ENCODE data around the gene NBPF3.
"Not testable (repeated sequence)": the region's sequence is repeated elsewhere in the genome, so short reads cannot be mapped to it uniquely, and the experiment has no call there.

The NBPF3 gene

DNA sequence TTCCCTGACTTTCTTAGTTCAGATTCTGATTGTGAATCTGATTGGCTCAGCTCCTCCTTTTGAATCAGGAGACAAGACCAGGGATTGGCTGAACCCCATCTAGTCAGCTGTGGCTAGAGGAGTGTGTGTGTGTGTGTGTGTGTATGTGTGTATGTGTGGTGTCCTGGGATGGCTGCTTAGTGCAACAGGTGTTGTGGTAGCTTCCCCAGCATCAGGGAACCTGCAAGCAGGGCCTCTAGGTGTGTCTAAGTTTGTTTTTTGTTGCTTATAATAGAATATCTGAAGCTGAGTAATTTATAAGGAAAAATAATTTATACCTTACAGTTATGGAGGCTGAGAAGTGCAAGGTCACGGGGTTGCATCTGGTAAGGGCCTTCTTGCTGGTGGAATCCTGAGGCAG, 56.1 kb downstream of the NBPF3 start:
- no peak for FAIRE-seq

DNA sequence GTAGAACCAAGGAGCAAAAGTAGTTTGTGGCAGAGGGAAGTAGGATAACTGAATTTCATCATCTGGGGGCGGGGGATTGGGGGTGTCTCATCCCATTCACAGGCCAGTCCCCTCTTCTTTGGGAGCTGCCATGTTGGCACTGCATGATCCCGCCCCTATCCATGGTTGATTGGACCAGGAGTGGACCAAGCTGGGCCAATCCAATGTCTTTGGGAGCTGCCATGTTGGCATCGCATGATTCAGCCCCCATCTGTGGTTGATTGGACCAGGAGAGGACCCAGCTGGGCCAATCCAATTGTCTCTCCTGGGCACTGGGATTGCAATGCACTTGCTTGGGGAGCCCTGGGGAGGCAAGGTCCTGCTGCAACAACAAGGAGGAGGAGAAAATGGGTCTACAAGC, 56.9 kb downstream of the NBPF3 start:
- FAIRE-seq, result no peak

DNA sequence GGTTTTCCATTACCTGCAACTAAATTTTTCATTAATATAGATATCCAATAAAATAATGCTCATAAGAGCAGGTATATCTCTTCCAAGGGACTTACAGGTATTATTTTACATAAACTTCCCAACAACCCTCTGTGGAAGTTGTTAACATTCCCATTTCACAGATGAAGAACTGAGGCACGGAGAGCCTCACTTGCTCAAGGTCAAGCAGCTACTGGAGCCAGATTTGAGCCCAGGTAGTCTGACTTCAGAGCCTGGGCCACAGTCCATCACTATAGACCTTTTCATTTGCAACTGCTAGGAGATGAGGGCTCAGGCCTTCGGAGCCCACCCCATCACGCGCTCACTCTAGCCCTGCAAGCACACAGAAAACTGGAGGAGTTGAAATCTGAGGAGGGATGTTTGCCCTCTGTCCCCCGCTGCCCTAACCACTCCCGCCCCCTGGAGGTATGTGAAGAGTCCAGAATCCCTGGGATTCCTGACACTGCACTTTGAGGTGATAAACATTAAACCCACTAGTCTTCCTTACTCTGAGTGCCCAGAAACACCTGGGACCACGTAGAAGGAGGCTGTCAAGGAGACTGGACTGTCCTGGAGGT, 57.6 kb downstream of the NBPF3 start:
- FAIRE-seq, result no peak

DNA sequence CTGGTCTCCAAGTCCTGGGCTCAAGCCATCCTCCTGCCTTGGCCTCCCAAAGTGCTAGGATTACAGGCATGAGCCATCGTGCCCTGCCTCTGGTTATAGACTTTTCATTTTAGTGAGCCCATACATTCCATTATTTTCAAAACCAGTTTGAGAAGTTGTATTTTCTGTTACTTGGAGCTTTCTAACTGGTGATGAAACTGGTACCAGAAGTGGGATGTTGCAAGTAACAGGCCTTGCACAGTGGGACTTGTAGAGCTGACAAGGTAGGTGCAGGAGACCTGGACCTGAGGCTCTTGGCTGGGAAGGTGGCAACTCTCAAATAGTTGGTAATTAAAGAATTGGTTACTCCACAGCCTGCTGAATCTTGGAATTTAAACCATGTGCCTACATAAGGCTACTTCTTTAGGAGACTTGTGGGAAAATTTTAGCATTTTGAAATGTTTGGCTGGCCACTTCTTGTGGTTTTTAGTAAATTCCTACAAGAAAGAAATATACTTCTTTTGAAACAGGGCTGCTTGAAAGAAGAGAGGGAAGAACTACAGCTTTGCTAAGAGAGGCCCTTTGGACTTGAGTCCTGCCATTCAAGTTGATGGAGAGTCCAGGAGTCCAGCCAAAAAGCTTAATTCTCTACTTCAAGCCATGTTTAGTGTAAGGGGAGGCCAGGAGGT, 59.5 kb downstream of the NBPF3 start:
- FAIRE-seq, result no peak

DNA sequence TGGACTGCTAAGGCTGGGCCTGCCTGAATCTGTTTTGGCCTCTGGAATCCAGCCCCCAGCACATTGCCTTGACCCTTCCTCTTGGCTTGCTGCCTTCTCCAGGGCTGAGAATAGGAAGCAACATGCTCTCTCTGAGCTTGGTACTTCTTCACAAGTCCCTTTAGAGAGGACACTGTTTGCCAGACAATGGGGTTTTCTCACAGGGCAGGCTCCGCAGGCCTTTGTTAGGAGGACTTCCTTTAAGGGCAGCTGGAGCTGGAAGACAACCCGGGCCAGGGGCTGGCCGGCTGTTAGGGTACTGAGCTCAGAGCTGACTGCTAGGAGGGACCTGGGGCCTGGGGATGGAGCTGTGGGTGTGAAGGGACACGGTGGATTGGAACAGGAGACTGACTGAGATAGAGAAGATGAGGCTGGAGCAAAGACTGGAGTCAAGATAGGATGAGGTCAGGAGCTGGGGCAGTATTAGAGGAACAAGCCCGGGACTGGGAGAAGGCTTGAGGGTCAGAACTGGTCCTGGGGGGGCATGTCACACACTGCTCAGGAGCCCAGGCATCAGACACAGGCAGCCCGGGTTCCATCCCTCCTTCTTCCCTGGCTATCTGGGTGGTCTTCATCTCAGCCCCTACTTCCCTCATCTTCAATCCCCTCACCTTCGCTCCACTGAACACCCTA, 63.9 kb downstream of the NBPF3 start:
- no peak for FAIRE-seq

DNA sequence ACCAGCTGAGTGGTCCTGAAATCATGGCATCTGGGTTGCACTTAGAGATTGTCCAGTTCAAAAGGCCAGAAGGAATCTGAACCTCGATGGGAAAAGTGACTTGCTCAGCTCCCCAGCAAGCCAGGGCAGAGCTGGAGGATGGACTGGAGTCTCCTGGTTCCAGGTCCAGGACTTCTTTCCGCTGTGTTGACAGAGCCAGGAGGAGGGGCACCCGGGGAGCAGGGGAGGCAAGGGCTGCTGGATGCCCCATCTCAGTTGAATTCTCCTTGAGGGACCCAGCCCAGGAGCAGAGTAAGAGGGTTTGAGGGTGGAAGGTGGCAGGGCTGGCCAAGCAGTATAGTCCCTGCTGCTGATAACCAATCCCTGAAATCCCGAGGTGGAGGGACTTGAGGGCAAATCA, 66.9 kb downstream of the NBPF3 start:
- FAIRE-seq, result no peak

DNA sequence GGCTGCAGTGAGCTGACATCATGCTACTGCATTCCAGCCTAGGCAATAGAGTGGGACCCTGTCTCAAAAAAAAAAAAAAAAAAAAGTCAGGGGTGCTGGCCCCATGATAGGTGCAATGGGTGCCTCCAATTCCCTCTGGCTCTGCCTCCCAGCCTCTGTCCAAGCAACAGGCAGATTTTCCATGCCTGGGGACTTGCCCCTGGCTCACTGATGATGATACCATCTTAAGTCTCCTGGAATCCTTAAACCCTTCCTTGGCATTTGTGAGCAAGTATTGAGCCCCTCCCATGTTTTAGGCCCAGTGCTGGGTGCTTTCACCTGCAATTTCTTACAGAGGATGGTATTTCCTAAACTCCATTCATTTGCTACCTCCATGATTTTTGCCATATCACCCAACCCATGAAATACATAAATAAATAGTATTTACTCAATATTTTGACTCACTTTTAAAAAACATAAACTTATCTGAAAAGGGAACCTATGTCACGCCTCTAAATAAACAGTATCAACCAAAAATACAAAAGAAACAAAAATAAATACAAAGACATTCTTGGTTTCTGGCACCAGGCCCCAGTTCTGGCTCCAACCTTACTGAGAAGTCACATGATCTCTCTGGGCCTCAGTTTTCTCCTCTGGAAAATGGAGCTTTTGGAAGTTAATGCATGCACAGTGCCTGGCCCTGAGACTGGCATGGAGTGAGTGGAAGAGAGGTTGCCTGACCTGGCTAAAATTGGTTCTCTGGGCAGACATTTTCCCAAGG, 67.8 kb downstream of the NBPF3 start:
- no peak for FAIRE-seq

DNA sequence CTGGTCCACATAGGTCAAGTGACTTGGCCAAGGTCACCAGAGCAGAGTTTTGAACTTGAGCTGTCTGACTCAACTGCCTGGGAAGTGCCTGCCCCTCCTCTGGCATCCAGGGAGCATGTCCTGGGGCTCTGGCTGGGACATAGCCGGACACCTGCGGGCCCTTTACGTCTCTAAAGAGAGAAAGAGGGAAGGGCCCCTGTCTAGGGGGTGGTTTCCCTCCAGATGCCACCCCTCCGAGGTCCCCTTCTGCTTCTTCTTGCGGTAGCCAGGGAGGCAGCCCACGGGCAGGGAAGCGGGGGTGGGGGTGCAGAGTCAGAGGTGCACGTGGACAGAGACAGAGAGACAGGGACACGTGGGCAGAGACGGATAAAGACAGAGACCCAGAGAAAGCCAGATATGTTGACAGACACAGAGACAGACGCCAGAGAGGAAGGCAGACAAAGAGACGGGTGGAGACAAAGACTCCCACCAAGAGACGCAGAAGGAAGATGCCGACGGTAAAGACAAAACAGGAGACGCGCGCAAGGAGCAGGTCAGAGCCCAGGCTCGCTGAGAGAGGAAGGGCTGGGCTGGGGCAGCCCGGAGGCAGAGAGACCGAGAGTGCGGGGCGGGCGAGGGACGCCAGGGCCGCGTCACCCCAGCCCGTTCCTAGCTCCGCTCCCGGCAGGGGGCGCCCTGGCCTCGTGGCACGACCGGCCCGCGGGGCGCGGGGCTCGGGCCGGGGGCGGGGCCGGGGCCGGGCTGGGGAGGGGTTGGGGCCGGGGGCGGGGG, 68.8 kb downstream of the NBPF3 start:
- FAIRE-seq, result no peak

DNA sequence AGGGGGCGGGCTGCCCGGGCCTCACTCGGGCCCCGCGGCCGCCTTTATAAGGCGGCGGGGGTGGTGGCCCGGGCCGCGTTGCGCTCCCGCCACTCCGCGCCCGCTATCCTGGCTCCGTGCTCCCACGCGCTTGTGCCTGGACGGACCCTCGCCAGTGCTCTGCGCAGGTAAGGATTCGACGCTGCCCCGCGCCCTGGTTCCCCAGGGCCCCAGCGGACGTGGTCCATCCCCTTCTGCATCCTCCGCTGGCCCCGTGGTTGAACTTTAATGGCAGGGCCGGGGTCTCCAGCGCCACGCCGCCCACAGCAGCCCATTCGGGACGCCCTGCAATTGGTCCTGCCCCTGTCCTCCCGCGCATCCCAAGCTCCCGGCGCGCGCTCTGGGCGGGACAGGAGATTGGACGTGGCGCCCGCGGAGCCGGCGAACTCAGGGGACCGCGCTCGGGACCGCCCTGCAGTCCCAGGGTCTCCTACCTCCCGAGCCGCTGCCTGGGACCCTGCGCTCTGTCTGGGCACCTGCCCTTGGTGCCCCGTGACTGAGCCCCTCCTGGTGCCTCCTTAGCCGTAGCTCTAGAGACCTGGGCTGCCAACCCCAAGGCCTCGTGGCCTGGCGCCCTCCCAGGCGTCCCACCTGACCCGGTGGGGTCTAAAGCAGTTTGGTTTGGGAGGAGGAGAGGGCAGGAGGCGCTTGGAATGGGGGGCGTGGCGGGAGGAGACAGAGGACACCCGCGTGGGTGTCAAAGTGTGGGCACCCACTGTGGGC, 69.6 kb downstream of the NBPF3 start, which contains the start of gene ALPL:
Gene ALPL, plus strand, starts transcription at position 73 of the 762 bp plus-strand sequence. CDS start 44,659 bp downstream, outside the sequence.
- FAIRE-seq, result no peak

DNA sequence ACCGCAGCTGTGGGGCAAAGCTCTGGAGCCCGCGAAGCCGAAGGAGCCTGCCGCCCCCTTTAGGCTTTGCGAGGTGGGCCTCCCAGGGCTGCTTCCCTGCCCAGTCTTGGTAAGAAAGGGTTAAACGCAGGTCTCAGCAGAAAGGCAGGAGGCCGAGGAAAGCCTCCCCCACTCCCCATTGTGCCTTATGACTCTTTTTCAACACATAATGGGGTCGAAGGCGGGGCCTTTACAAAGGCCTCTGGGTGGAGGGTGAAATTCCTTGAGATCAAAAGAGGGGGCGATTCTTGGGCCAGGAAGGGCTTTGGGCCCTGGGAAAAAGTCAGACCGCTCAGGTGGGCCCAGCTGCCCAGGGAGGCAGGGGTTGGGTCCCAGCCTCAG, 70.2 kb downstream of the NBPF3 start:
- FAIRE-seq, result no peak

DNA sequence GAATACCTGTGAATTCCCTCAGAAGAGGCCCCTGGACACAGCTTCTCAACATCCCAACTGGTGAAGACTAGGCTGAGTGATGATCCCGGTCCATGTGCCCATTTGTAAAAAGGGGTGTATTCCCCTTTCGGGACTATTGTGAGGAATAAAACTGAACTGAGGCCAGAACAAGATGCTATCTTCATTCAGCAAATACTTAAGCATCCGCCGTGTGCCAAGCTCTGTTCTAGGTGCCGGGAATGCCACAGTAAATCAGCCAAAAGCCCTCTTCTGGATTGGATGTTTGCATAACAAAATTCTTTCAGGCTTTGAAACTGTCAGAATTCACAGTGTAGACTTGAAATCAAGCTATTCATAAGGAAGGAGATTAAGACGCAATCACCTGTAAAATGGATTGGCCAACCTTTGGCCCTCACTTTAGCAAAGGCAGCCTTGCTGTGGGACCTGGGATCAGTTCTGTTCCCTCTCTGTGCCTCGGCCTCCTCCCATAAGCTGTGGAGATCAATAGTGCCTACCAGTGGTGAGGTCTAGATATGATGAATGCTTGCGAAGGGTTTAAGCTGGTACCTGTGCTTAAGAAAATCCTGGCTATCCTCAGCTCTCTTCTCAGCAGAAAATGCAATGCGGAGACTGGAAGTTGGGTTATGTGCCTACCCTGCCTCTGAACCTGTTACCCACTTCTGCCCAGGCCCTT, 71.1 kb downstream of the NBPF3 start:
- FAIRE-seq, result no peak

DNA sequence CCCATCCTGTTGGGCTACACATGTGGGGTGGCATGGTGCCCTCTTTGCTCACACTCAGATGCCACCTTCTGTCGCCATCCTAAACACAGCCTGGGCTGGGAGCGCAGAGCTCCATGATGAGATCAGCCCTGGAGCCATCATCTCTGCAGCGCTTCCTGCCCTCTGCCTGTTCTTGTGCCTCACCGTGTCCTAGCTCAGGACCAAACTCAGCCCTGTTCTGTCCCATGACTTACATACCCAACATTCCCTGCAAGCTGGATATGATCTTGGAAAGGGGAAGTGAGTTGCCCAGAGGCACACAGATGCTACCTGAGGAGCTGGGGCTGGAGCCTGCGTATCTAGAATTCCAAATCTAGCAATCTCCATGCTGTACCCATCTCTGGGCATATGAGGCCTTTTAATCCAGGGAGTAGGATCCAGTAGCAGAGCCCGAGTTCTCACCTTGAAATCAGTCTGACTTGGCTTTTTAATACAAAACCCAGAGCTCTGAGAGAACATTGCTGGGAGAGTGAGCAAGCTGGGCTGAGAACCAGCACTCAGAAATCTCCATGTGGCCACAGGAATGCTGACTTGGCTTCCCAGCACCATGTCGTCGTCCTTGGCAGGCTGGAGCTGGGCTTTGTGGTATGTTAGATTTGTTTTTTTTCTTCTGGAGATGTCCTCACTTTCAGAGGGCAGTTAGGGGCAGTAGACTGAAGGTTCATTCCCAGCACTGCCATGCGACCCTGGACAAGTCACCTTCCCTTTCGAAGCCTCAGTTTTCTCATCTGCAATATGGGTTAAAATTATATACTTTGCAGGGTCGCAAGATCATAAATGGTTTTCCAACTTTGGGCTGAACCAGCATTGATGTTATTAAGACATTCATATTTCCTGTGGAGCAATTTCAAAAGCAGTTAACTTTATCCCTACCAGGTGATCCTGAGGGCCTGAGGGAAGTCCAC, 71.9 kb downstream of the NBPF3 start:
- no peak for FAIRE-seq

DNA sequence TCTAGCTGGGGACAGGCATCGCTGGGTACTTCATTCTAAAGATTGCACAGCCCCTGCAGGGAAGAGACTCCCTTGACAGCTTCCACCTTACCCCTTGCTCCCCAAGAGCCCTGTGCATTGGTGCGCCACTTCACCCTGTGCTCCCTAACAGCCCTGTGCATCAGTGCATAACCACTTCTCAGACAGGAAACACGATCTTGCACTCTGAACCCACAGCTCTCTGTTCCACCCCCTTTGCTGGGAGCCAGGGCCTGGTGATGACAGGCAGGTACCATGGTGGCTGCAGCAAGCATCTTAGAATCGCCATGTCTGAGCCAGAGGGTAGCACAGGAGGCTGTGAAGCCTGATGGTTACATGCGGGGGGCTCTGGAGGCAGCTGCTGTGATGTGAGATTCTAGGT, 74.3 kb downstream of the NBPF3 start:
- no peak for FAIRE-seq

DNA sequence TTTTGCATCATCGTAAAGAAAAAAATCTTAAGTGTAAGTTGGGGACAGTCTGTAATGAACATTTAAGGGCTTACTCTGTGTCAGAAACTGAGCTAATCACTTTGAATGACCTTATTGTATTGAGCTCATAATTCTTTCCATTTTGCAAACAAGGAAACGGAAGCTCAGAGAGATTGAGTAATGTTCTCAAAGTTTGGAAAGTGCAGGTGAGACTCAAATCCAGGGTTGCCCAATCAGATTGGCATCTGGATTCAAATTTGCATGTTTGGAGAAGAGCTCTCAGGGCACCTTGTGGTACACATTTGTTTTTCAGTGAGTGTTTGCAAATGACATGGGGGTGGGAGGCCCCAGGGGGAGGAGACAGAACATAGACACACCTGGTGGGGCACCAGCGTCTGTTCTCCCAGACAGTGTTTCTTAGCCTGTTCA, 77.2 kb downstream of the NBPF3 start:
- FAIRE-seq, result peak; percentile 41

DNA sequence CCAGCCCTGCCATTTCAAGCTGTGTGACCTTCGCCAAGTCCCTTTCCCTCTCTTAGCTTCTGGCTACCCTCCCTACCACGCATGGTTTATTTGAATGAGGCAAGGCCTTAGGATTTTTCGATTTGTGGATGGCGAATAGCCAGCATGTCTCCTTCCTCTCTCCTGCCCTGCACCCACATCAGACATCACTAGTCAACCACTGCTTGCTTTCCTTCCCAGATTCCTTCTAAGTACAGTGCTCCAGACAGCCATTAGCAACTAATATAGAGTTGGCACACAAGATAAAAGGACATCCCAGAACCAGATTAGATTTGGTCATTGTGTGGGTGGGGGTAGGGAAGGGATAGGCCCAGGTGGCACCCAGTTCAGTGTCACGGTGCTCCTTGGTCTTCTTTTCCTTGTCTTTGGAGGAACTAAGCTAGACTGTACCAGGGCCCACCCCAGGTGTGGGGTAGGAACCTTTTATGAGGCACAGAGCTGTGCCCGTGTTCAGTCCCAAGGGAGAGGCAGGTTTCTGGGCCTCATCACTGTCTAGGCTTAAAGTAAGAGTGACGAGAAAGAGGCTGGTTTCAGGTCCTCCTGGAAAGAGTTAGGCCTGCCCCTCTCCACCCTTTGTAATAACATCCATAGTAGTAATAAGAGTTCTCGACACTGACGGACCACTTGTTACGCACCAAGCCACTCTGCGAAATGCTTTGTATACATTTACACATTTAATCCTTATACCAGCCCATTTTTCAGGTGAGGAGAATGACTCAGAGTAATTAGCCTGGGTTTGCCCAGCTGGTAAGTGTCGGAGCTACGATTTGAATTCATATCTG, 77.9 kb downstream of the NBPF3 start:
- no peak for FAIRE-seq

DNA sequence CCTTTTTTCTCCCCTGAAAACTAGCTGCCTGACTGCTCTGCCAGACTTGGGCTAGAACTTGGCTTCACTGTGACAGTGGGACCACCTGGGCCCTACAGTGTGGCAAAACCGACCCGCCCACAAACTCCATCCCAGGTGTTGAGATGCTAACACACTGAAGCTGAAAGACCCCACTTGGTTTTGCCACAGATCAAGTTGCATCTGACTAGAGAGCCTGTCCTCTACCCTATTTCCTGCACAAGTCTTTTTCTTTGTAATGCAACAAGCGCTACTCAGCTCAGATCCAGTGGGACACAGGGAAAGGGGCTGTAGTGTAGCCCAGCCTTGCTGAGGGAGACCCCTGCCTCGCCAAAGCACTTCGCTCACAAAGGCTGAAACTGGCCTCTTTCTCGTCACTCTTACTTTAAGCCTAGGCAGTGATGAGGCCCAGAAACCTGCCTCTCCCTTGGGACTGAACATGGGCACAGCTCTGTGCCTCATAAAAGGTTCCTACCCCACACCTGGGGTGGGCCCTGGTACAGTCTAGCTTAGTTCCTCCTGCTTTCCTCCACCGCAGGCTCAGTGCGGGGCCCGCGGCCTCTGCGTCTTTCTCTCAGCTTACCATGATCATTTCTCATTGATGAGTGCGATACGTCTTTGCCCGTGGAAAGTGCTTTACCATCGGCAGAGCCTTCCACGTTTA, 79.0 kb downstream of the NBPF3 start:
- FAIRE-seq, result no peak

DNA sequence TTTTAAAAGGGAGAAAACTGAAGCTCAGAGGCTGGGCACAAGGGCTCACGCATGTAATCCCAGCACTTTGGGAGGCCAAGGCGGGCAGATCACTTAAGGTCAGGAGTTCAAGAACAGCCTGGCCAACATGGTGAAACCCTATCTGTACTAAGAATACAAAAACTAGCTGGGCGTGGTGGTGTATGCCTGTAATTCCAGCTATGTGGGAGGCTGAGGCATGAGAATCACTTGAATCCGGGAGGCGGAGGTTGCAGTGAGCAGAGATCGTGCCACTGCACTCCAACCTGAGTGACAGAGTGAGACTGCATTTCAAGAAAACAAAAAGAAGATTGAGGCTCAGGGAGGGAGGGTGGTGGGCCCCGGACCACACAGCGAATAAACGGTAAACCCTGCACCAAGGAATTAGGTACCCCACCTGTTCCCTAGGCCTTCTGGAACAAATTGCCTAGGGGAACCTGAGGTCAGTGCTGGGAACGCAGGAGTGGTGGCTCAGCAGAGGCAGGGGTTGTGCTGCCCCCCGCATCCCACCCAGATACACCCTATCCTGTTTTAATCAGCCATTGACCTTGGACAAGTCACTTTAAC, 79.6 kb downstream of the NBPF3 start:
- FAIRE-seq, result not testable (repeated sequence)
